NCI-H82 treated with DMSO at 0.1 percent for 48 hours (cell line): ENCODE results near the gene UBE2D2.

ENCODE experiments used
- DNase-seq: peaks from one replicate; lab custom pipeline; 2025; ENCODE audit not compliant: unreplicated experiment; lab: John Stamatoyannopoulos, UW

UBE2D2 gene

DNA sequence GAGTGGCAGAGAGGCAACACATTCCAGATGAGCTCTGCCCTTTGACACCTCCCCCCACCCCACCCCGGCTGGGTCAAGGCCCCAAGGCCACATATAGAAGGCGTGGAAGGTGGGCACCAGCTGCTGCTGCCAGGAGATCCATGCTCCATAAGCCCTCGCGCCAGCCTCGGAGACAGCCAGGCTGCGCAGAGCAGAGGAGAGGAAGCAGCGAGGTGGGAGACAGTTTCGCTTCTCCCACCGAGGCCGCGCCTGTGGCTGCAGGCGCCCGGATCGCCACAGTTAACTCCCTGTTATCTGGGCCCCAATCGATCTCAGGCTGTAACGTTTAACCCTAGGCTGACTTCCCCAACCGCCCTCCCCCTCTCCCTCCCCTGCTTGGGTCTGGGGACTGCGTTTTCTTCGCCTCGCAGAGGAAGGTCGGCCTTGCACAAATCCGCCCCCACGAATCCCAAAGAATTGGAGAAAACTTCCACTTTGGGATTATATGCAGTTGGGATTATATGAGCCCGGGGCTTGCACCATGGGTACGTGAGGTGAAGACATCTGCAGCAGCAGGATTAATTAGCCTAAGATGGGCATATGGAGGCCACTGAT lies 85.9 kb downstream of the UBE2D2 start:
- DNase-seq = peak; percentile 22

- DNase-seq = no peak
Measured at GRCh38 chr5:139647506-139648204, 86.5 kb downstream of the UBE2D2 start.

- DNase-seq = no peak
Measured at GRCh38 chr5:139648205-139649081, 87.3 kb downstream of the UBE2D2 start, which contains the start of gene CXXC5. Gene CXXC5, plus strand, starts transcription at chr5:139648349. Its CDS starts 32,175 bp downstream, at chr5:139680524.

GRCh38 chr5:139649082-139649991 lies 88.2 kb downstream of the UBE2D2 start:
- DNase-seq = no peak

DNA sequence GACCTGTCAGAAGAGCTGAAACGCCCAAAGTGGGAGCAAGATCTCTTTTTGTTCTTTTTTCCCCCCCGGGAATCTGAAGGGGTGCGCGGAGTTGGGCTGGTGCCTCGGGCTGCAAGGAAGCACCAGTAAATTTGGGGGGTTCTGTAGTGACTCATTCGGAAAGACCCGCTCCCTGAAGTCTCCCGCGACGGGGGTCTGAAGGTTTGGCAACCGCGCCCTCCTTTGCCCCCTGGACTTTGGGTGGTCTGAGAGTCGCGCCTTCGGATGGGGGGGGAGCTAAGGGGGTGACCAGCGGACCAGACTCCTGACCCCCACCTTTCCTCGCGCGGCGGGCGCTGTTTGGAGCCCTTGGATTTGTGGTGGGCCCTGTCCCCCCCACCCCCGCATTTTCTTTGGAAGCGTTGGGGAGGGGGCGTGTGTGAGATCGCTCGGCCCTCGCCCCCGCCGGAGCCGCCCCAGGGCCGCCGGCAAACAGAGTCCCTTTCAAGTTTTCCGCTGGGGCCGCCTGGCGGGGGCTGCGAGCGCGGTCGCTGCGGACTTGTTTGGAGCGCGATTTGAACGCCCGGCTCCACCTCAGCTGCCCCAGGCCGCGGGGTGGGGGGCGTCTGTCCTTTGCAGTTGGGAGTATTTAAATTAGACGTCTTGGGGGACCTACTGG lies 89.0 kb downstream of the UBE2D2 start:
- no peak for DNase-seq

DNA sequence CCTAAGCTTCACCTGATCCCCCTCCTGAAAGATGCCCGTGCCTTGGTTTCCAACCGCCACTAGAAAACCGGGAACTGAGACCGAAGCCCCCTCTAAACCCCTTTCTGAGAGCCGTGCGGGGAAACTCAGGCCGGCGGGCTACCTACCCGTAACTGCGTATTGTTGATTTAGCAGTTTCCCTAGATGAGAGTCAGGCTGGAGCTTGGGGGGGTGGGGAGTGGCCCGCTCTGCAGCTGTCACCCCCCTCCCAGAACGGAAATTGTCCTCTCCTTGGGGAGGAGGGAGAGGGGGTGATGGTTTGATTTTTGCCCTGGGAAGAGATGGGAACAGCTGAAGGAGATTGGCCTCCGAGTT lies 89.5 kb downstream of the UBE2D2 start:
- DNase-seq = no peak

GRCh38 chr5:139651043-139651834 lies 90.1 kb downstream of the UBE2D2 start:
- no peak for DNase-seq

DNA sequence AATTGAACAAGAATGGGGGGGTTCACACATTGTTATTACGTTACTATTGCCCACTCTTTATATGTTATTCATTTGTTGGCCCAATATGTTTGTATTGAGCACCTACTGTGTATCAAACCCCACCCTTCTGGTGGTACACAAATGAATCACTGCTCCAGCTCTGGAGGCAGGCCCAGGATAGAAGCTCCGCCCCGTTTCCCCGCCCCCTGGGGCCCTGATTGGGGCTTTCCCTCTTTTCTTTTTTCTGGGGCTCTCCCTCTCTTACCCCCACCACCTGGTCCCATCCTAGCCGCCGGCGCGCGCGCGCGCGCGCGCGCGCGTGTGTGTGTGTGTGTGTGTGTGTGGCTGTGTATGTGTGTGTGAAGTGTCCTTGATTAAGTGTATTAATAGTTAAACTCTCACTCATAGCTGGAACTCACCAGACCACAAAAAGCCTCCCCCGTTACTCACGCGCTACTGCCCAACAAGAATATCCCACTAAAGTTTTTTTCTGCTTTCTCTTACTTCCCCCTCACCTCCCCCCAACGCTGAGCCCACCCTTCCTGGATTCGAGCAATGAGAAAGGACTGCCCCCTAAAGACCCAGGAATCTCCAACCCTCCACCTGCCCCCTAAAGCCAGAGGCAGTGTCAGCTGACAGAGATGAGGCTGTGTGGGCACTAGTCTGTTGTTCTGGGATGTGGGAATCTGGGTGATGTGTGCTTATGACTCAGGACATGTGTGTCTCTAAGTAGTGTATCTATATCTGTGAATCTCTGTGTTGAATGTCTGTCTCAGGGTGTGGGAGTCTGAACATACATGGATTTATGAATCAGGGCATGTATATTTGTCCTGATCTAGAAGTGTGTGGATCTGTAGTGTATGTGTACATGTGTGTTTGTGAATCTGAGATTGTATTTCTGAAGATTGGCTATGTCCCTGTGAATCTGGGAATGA lies 91.0 kb downstream of the UBE2D2 start:
- peak; percentile 46 for DNase-seq

DNA sequence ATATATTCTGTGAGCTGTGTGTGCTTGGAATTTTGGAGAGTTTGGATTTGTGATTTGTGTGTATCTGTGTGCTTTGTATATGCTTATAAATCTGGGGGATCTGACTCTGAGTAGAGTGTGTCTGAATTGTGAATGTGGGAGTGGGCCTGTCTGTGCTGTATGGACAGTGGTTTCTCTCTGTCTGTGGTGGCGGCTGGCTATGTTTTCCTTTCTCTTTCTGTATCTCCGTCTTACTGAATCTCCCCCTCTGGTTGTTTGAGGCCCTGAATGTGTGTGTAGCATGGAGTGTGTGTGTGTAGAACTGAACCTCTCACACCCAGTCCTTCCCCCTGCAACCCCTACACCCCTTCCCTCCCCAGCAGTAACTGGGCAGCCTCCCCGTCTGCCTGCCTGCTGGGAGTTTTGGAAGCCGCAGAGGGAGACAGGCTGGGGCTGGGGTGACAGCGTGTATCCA lies 91.7 kb downstream of the UBE2D2 start:
- no peak for DNase-seq

- peak; percentile 21 for DNase-seq
Measured at GRCh38 chr5:139653616-139654015, 92.5 kb downstream of the UBE2D2 start.

GRCh38 chr5:139654464-139654863 lies 93.3 kb downstream of the UBE2D2 start:
- no peak for DNase-seq

- DNase-seq = no peak
Measured at GRCh38 chr5:139654871-139655491, 93.8 kb downstream of the UBE2D2 start.

GRCh38 chr5:139655727-139656271 lies 94.7 kb downstream of the UBE2D2 start:
- DNase-seq = no peak

- DNase-seq = no peak
Measured at GRCh38 chr5:139657363-139658321, 96.5 kb downstream of the UBE2D2 start.

DNA sequence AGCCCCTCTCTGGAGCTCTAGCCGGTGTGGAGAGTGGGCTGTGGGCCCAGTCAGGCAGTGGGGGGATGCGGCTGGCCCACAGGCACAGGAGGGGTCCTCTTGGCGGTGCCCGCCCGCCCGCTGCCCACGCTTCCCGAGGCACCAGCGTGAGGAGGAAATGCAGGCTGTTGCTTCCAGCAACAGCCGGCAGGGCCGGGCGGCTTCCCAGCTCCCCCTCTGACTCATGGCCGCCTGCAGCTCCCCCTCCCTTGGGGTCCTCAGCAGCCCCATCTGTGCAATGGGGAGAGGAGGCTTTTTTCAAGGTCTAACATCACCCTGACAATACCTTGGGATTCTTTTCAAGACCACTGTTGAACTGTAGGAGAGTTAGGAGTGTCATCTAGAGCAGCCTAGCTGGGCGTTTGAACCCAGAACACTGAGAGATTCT lies 97.4 kb downstream of the UBE2D2 start:
- no peak for DNase-seq

DNA sequence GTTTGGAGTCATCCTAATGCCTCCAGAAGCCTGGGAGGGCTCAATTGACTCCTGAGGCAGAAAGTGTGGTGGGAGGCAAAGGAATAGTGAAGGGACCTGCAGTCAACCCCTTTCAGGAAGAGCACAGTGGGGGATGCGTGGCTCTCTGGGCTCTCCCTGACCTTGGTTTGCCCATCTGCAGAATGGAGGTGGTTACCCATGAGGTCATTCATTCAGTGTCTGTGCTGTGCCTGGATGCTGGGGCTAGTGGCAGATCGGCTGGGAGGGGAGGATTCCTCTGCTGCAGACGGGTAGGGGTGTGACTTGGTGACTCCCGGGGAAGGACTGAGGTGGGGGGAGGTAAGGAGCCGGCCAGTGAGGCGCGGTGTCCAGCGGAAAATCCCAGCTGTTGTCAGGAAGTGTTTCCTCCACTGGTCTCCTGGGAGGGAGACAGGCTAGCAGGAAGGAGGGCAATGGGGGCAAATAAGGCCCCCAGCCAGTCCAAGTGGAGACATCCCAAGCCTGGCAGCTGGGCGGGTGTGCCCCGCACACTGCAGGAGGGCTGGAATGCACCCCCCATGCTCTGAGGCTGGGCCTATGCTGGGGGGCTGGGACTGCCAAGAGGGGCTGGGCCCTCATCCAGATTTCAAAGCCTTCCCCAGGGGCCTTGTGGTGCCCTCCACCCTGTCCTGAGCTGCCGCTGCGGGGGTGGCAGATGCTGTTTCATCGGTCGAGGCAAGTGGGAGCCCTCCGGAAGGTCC lies 98.0 kb downstream of the UBE2D2 start:
- no peak for DNase-seq
